Peyer's patch (tissue), 4 donors: ENCODE measurements around the gene PALMD. TPM values are rescaled to one million over a fixed set of nuclear protein-coding genes. Genes with fewer than 3 reads are reported as not detected.
A peak's percentile ranks its signal among the peaks of the same experiment; 100 is the strongest.

Source experiments
- DNase-seq, 3 donors: peaks; one replicate each; pipeline ENCODE4 v3.0.0-alpha.2; 2017 to 2019
- H3K27ac ChIP-seq, 4 donors: fragments of 200-600 bp; sonication (generic); one replicate each; pipeline ENCODE4 v1.5.1; 2016 to 2019
- H3K27me3 ChIP-seq, 2 donors: fragments of 200-600 bp; sonication (generic); one replicate each; pipeline ENCODE4 v1.5.1; 2019
- H3K36me3 ChIP-seq, 3 donors: fragments of 200-600 bp; sonication (generic); one replicate each; pipeline ENCODE4 v1.5.1; 2016 to 2019
- H3K4me1 ChIP-seq, 4 donors: fragments of 200-600 bp; sonication (generic); one replicate each; pipeline ENCODE4 v1.5.1; 2016 to 2019
- H3K4me3 ChIP-seq, 4 donors: fragments of 200-600 bp; sonication (generic); 1 replicate in 3 of 4; 2 replicates in 1 of 4; pipeline ENCODE4 v1.5.1; 2016 to 2019; ENCODE audit warnings: mild to moderate bottlenecking in 1 of 4
- H3K9me3 ChIP-seq, 4 donors: fragments of 200-600 bp; sonication (generic); one replicate each; pipeline ENCODE4 v1.5.1; 2016 to 2019; ENCODE audit warnings: mild to moderate bottlenecking in 1 of 4
- CTCF ChIP-seq, 6 experiments: fragments of 450-650 bp in 4 of 6; fragments of 200-600 bp in 2 of 6; sonication (generic) in 1 of 6; IDR thresholded peaks; one replicate each; pipeline ENCODE4 v1.5.1; 2017 to 2019; ENCODE audit warnings: antibody characterized with exemption in 6 of 6, mild to moderate bottlenecking in 3 of 6, moderate library complexity in 1 of 6
- POLR2A ChIP-seq, 2 donors: fragments of 450-650 bp; IDR thresholded peaks; one replicate each; pipeline ENCODE4 v1.5.1; 2017; ENCODE audit warnings: antibody characterized with exemption in 2 of 2, mild to moderate bottlenecking in 2 of 2, moderate library complexity in 2 of 2
- total RNA-seq, 4 donors: library from RNA; depleted of rRNA; stranded (reverse); fragments of >200 nt; gene quantifications; one replicate each; pipeline ENCODE4 v1.1.0, GENCODE V29; 2016

PALMD gene
- total RNA-seq = 10 to 100 TPM in 1 of 4 donors, 1 to 10 TPM in 3; 4.0 to 13.2 (median 5.9) TPM

GRCh38 chr1:99645699-99646531 is at the start of gene PALMD:
Gene PALMD, plus strand, starts transcription at chr1:99646113. Its CDS starts 205 bp downstream, at chr1:99646318.
- Histone ChIP-seq H3K27ac (peak within 1 kb of the TSS in 2 of 4 donors; percentile 22 to 40), H3K4me1 (peaks cover 0 to 7% (median 0%) of the 10 kb centered on the region in 4 donors), H3K27me3 (no peaks in the 10 kb centered on the region), H3K36me3 (no peaks in the 10 kb centered on the region), H3K9me3 (no peaks in the 10 kb centered on the region), H3K4me3 (peak within 1 kb of the TSS in 2 of 4 donors; percentile 20 to 35)
- DNase-seq = no peak
- TF ChIP-seq POLR2A (IDR thresholded peaks at IDR 0.05) = no peak
- TF ChIP-seq CTCF (IDR thresholded peaks at IDR 0.05) = no peak

DNA sequence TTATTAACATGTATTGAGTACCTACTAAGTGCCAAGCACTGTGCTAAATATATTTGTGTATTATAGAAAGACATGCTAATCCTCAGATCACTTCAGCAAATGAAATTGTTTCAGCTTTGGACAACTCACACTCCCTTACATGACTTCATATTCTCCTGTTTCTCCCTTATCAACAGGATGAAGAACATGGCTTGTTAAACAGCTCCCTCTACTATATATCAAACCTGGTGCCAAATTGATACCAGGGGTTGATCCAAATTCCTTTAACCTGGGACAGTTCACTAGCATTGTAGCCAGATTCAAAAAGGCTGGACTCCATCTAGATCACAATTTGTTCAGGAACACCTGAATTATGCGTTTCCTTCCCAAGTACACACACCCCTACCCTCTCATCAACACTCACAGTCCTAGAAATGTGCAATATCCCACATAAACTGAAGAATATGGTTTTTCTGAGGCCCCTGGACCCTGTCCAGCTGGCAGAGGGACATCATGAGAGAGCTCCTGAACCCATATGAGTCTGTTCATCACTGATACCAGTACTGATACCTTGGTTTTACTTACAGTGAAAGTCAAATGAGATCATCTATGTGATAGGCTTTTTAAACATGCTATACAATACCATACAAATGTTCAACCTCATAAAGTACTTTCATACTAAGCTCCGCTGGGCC is 47.0 kb upstream of the PALMD start:
- no peak overlapping the region for H3K4me3 ChIP-seq
- H3K27ac ChIP-seq = no peak overlapping the region
- DNase-seq = no peak

DNA sequence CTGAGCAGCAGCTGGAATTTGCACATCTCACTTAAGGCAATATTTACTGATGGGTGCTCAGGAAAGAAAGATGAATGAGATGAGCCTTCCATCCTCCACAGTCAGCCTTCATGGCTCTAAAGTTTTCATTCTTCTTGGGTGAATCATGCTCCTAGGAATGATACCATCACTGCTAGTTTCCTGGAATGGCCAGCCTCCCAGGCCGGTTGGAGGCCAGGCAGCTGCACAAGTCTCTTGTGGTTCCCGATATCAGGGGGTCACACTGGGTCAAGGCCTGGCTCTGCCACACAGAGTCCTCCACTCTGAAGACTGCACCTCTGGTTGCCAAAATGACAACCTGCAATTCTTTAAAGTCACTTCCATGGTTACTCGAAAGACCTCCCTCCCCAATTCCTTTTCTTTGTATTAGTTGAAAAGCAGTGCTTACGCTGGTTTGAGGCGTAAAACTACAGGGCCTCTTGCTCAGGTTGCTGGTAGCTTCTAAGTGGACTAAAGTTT is 46.2 kb upstream of the PALMD start:
- Histone ChIP-seq H3K36me3 (no peaks in the 10 kb centered on the region), H3K27me3 (no peaks in the 10 kb centered on the region), H3K9me3 (no peaks in the 10 kb centered on the region), H3K4me3 (no peak overlapping the region), H3K27ac (no peak overlapping the region), H3K4me1 (no peaks in the 10 kb centered on the region)
- DNase-seq = no peak
- no peak for TF ChIP-seq POLR2A (IDR thresholded peaks at IDR 0.05)
- no peak for TF ChIP-seq CTCF (IDR thresholded peaks at IDR 0.05)

More for the DNA sequence above, 47.0 kb upstream of the PALMD start:
- TF ChIP-seq POLR2A (IDR thresholded peaks at IDR 0.05) (no peak), CTCF (IDR thresholded peaks at IDR 0.05) (no peak)
- Histone ChIP-seq H3K36me3 (no peaks in the 10 kb centered on the region), H3K9me3 (no peaks in the 10 kb centered on the region), H3K4me1 (no peaks in the 10 kb centered on the region), H3K27me3 (no peaks in the 10 kb centered on the region)

DNA sequence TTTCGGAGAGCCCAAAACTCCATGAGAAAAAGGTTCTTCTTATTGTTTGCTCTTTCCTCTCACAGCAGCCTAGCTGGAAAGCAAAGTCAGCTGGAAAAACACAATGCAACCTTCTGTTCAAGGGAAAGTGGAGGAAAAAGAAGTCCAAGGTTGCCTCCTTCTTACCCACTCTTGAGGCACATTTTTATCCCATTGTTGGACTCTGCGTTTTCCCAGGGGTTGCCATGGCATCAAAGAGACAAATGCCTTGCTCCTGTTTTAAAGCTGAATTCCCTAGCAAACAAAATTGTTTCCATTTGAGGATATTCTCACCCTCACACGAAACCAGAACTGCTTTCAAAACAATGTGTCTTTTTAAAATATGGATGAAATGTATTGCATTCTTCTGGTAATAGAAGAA is 45.1 kb upstream of the PALMD start:
- no peaks in the 10 kb centered on the region for H3K9me3 ChIP-seq
- no peaks in the 10 kb centered on the region for H3K36me3 ChIP-seq
- H3K27me3 ChIP-seq = no peaks in the 10 kb centered on the region
- no peak for DNase-seq
- TF ChIP-seq POLR2A (IDR thresholded peaks at IDR 0.05) (no peak), CTCF (IDR thresholded peaks at IDR 0.05) (no peak)
- no peak overlapping the region for H3K27ac ChIP-seq
- no peak overlapping the region for H3K4me3 ChIP-seq
- no peaks in the 10 kb centered on the region for H3K4me1 ChIP-seq

DNA sequence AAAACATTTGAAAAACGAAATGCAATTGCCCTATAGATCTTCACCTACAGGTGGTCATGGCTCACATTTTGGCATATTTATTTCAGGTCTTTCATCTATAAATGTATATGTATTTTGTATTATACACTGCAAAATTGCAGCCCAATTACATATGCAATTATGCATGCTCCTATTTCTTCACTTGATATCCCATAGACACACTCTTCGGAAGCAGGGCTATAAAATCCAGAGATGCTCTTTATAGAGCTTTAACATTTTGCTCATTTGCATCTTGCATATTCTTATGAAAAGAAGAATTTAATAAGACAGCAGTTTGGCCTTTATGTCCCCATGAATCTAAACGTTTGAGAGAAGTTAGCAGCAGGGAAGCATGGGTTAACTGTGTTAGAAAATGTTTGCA is 44.7 kb upstream of the PALMD start:
- no peak overlapping the region for H3K4me3 ChIP-seq
- DNase-seq = no peak
- H3K27ac ChIP-seq = no peak overlapping the region
- no peaks in the 10 kb centered on the region for H3K9me3 ChIP-seq
- H3K4me1 ChIP-seq = no peaks in the 10 kb centered on the region
- no peaks in the 10 kb centered on the region for H3K36me3 ChIP-seq
- H3K27me3 ChIP-seq = no peaks in the 10 kb centered on the region
- TF ChIP-seq CTCF (IDR thresholded peaks at IDR 0.05) (no peak), POLR2A (IDR thresholded peaks at IDR 0.05) (no peak)
